Adrenal gland (tissue), 12 donors: ENCODE results near the gene GFOD2. TPM values are rescaled to one million over a fixed set of nuclear protein-coding genes. Genes with fewer than 3 reads are reported as not detected.

Experiments used
- DNase-seq, 7 donors: peaks; one replicate each; pipeline ENCODE4 v3.0.0-alpha.2; 2019 to 2020
- H3K27ac ChIP-seq, 5 donors: fragments of 200-600 bp; sonication (generic) in 4 of 5; 1 replicate in 3 of 5; 2 replicates in 2 of 5; pipeline versions ENCODE4 v1.5.1 to v1.8.0; 2016 to 2020; ENCODE audit warnings: mild to moderate bottlenecking in 1 of 5
- H3K27me3 ChIP-seq: fragments of 200-600 bp; 2 replicates; pipeline ENCODE4 v1.8.0; 2021
- H3K36me3 ChIP-seq, 2 donors: fragments of 200-600 bp; replicated peaks in 1 of 2; 1 replicate in 1 of 2; 2 replicates in 1 of 2; pipeline versions ENCODE4 v1.5.1 to v1.8.0; 2018 to 2022
- H3K4me1 ChIP-seq, 2 donors: fragments of 200-600 bp; replicated peaks in 1 of 2; 1 replicate in 1 of 2; 2 replicates in 1 of 2; pipeline versions ENCODE4 v1.5.1 to v1.8.0; 2018 to 2021
- H3K4me3 ChIP-seq, 4 donors: fragments of 200-600 bp; sonication (generic) in 3 of 4; one replicate each; pipeline ENCODE4 v1.5.1; 2016 to 2018
- H3K9me3 ChIP-seq, 3 donors: fragments of 200-600 bp; sonication (generic) in 1 of 3; replicated peaks in 1 of 3; 1 replicate in 2 of 3; 2 replicates in 1 of 3; pipeline versions ENCODE4 v1.5.1 to v1.8.0; 2016 to 2021
- POLR2A ChIP-seq, 2 donors: fragments of 450-650 bp; IDR thresholded peaks; one replicate each; pipeline ENCODE4 v1.6.1; 2017; ENCODE audit warnings: antibody characterized with exemption in 2 of 2, mild to moderate bottlenecking in 2 of 2, moderate library complexity in 1 of 2
- WGBS, 4 donors: extraction: QIAGEN DNeasy Blood & Tissue Kit in 2 of 4; methylation state at CpG; one replicate each; pipeline versions ENCODE4 v1.1.5 to v1.1.7; 2013 to 2017; 5-methylcytosine and 5-hydroxymethylcytosine counted together
- intact Hi-C, 2 donors: fragments of 100-400 bp; cut with DNase I; formaldehyde crosslinking; loops; one replicate each; pipeline versions ENCODE4 v1.14.1 to v1.15.0; 2022 to 2023
- polyA plus RNA-seq, 3 donors: library from polyadenylated mRNA; stranded (reverse); fragments of 200-250 nt in 2 of 3; fragments of 350-450 nt in 1 of 3; fragmentation: Illumina TruSeq in 1 of 3; extraction: RNeasy Lipid Tissue Mini Kit (QIAGEN cat#74804) in 1 of 3; gene quantifications; one replicate each; pipeline ENCODE4 v1.2.3, GENCODE V29; 2013 to 2014
- total RNA-seq, 9 donors: library from RNA; depleted of rRNA in 4 of 9; stranded (reverse); fragments of >200 nt in 4 of 9; fragments of 120-200 nt in 1 of 9; fragmentation: NEBNext Ultra II Directional in 1 of 9; extraction: Animal tissue kit (Norgen Biotek cat#: 25700) in 1 of 9; gene quantifications; one replicate each; pipeline versions ENCODE4 v1.1.0 to v1.2.4, GENCODE V29; 2013 to 2023
- TF ChIP-seq, protein P1 (sequence below), 6 experiments: fragments of 450-650 bp in 4 of 6; fragments of 200-600 bp in 2 of 6; sonication (generic) in 1 of 6; IDR thresholded peaks; 1 replicate in 5 of 6; 2 replicates in 1 of 6; pipeline versions ENCODE4 v1.5.1 to v1.8.0; 2016 to 2021; ENCODE audit warnings: antibody characterized with exemption in 6 of 6, mild to moderate bottlenecking in 2 of 6, moderate library complexity in 1 of 6
- donor health status: healthy with polysubstance abuse.
- donor health status: Bipolar disorder and iron deficiency.
- donor health status: DM: yes; HTN: yes; CAD: no.
- donor health status: DM: no; HTN: no; CAD: no.
- donor health status: DM: no; HTN: no; CAD: no.
- donor health status: DM: yes; HTN: yes; CAD: no.

The GFOD2 gene
- total and polyA plus RNA-seq, 12 donors = 14.2 to 43.5 (median 16.7) TPM

DNA sequence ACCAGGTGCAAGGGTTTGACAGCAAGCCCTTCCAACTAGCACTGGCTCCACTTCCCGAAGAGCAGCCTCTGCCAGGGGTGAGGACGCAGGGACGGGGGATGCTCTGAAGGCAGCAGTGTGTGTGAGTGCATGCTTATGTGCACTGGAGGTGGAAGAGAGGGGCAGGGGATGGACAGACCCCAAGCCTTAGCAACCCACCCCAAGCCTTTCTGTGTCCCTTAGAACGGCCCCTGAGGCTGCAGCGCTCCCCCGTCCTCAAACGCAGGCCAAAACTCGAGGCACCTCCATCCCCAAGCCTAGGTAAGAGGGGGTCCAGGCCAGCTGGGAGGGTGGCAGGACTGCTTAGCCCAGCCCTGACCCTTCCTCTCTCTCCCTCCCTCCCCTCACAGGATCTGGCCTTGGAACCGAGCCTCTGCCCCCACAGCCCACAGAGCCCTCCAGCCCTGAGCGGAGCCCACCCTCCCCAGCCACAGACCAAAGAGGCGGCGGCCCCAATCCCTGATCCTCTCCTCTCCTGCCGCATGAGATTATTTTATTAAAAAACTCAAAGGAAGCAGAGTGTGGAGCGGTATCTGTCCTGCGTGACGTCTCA lies 62.0 kb downstream of the GFOD2 start:
- Histone ChIP-seq H3K4me3 (no peak overlapping the region), H3K36me3 (no peaks in the 10 kb centered on the region), H3K27me3 (peaks cover 14% of the 10 kb centered on the region), H3K9me3 (no peaks in the 10 kb centered on the region), H3K27ac (no peak overlapping the region), H3K4me1 (peaks cover 14 to 21% of the 10 kb centered on the region in 2 donors)
- TF ChIP-seq POLR2A (IDR thresholded peaks at IDR 0.05) = no peak
- TF ChIP-seq, protein P1, sequence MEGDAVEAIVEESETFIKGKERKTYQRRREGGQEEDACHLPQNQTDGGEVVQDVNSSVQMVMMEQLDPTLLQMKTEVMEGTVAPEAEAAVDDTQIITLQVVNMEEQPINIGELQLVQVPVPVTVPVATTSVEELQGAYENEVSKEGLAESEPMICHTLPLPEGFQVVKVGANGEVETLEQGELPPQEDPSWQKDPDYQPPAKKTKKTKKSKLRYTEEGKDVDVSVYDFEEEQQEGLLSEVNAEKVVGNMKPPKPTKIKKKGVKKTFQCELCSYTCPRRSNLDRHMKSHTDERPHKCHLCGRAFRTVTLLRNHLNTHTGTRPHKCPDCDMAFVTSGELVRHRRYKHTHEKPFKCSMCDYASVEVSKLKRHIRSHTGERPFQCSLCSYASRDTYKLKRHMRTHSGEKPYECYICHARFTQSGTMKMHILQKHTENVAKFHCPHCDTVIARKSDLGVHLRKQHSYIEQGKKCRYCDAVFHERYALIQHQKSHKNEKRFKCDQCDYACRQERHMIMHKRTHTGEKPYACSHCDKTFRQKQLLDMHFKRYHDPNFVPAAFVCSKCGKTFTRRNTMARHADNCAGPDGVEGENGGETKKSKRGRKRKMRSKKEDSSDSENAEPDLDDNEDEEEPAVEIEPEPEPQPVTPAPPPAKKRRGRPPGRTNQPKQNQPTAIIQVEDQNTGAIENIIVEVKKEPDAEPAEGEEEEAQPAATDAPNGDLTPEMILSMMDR (IDR thresholded peaks at IDR 0.05) = no peak
- no peak for DNase-seq
- WGBS, 4 donors = 83 to 96% (median 93%) methylated on average over 9 to 16 of the region's 16 CpGs
- intact Hi-C loops = loop anchor here in 1 of 2 donors (5.0 kb wide), 1 partner anchor 110 kb away; no protein-coding TSS in a partner anchor

DNA sequence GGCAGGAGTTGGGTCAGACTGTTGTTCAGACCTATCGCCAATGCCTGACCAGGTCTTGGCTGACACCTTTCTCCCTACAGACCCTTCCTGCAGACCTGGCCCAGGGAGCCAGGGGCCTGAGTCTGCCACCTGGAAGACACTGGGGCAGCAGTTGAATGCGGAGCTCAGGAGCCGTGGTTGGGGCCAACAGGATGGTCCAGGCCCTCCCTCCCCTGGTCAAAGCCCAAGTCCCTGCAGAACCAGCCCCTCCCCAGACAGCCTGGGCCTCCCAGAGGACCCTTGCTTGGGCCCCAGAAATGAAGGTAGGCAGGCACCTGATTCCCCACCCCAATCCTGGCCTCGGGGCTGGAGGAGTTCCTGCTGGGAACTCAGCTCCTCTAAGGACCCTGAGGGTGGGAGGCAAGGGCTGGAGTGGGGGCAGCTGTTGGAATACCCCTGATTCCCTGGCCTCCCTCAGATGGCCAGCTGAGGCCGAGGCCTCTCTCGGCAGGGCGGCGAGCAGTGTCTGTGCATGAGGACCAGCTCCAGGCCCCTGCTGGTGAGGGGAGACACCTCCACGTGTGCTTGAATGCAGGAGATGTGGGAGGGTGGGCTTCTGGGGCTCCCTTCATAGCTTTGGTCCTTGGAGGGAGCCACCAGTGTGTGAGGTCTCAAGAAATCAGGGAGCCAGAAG lies 62.6 kb downstream of the GFOD2 start:
- intact Hi-C loops = loop anchor here in 1 of 2 donors (5.0 kb wide), 1 partner anchor 109 kb away; no protein-coding TSS in a partner anchor
- no peak for TF ChIP-seq POLR2A (IDR thresholded peaks at IDR 0.05)
- TF ChIP-seq, protein P1 (IDR thresholded peaks at IDR 0.05) = no peak

DNA sequence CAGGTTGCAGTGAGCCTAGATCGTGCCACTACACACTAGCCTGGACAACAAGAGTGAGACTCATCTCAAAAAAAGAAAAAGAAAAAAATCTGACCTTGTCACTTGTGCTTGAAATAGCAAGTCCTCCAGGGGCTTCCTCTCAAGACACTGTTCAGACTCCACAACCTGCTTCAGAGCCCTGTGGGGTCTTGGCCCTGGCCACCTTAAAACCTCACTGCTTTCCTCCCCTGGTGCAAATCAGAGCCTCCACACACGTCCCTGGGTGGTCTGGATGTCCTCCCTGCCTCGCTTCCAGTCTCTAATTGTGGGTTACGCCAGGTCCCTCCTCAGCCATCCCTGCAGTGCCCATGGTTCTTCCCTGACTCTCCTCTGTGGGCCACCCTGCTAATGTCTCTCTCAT lies 63.8 kb downstream of the GFOD2 start:
- 62 to 76% (median 66%) methylated on average over 4 of the region's 4 CpGs for WGBS, 4 donors
- DNase-seq = no peak

More for the DNA sequence above, 62.6 kb downstream of the GFOD2 start:
- no peak for DNase-seq
- H3K4me3 ChIP-seq = no peak overlapping the region
- peaks cover 14 to 19% of the 10 kb centered on the region in 2 donors for H3K4me1 ChIP-seq
- no peaks in the 10 kb centered on the region for H3K9me3 ChIP-seq
- no peaks in the 10 kb centered on the region for H3K36me3 ChIP-seq
- 57 to 88% (median 86%) methylated on average over 1 to 9 of the region's 9 CpGs; no CpG with 5 or more reads in 1 of the 4 donors for WGBS, 4 donors
- no peak overlapping the region for H3K27ac ChIP-seq
- H3K27me3 ChIP-seq = peaks cover 14% of the 10 kb centered on the region

DNA sequence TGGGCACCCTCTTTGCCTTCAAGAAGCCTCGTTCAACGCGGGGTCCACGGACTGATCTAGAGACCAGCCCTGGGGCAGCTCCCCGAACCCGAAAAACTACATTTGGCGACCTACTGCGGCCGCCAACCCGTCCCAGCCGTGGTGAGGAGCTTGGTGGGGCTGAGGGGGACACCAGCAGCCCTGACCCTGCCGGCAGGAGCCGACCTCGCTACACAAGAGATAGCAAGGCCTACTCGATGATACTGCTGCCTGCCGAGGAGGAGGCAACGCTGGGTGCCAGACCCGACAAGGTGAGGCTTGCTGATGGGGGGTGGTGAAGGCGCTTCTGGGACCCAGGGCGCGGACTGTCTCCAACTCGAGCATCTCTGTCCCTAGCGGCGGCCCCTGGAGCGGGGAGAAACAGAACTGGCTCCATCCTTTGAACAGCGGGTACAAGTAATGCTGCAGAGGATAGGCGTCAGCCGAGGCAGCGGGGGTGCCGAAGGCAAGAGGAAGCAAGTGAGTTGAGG lies 64.7 kb downstream of the GFOD2 start:
- TF ChIP-seq, protein P1 (IDR thresholded peaks at IDR 0.05) = no peak
- no peak for TF ChIP-seq POLR2A (IDR thresholded peaks at IDR 0.05)
- intact Hi-C loops = no loop called here
- no peak overlapping the region for H3K4me3 ChIP-seq
- no peaks in the 10 kb centered on the region for H3K9me3 ChIP-seq
- H3K27me3 ChIP-seq = peaks cover 14% of the 10 kb centered on the region
- peaks cover 11% of the 10 kb centered on the region in 2 donors for H3K4me1 ChIP-seq
- H3K27ac ChIP-seq = no peak overlapping the region
- no peaks in the 10 kb centered on the region for H3K36me3 ChIP-seq
- DNase-seq = no peak
- 52 to 67% (median 55%) methylated on average over 9 to 30 of the region's 30 CpGs for WGBS, 4 donors

More for the DNA sequence above, 63.8 kb downstream of the GFOD2 start:
- TF ChIP-seq POLR2A (IDR thresholded peaks at IDR 0.05) = no peak
- TF ChIP-seq, protein P1 (IDR thresholded peaks at IDR 0.05) = no peak
- Histone ChIP-seq H3K9me3 (no peaks in the 10 kb centered on the region), H3K36me3 (no peaks in the 10 kb centered on the region), H3K4me1 (peaks cover 13 to 14% of the 10 kb centered on the region in 2 donors), H3K27me3 (peaks cover 14% of the 10 kb centered on the region), H3K27ac (no peak overlapping the region), H3K4me3 (no peak overlapping the region)
- intact Hi-C loops = loop anchor here in 1 of 2 donors (5.0 kb wide), 1 partner anchor 108 kb away; no protein-coding TSS in a partner anchor
